T-helper 9 cell (primary cell): Measurements from ENCODE around the gene KLHDC3.
"Not testable (repeated sequence)": the region's sequence is repeated elsewhere in the genome, so short reads cannot be mapped to it uniquely, and the experiment has no call there.

ENCODE experiments used
- DNase-seq: peaks from one replicate; pipeline ENCODE4 v3.0.0-alpha.2; 2020

The KLHDC3 gene

GRCh38 chr6:43032326-43032725, 18.3 kb downstream of the KLHDC3 start:
- no peak for DNase-seq

GRCh38 chr6:43033496-43034189, 19.6 kb downstream of the KLHDC3 start:
- DNase-seq = no peak

- no peak for DNase-seq
Observed at GRCh38 chr6:43034190-43034525, 20.1 kb downstream of the KLHDC3 start.

GRCh38 chr6:43035495-43036194, 21.6 kb downstream of the KLHDC3 start:
- no peak for DNase-seq

GRCh38 chr6:43036712-43037111, 22.7 kb downstream of the KLHDC3 start:
- no peak for DNase-seq

- no peak for DNase-seq
Observed at GRCh38 chr6:43037197-43037596, 23.1 kb downstream of the KLHDC3 start.

GRCh38 chr6:43037706-43038105, 23.7 kb downstream of the KLHDC3 start:
- DNase-seq = no peak

GRCh38 chr6:43038727-43039126, 24.7 kb downstream of the KLHDC3 start:
- no peak for DNase-seq

GRCh38 chr6:43040542-43041257, 26.7 kb downstream of the KLHDC3 start:
- no peak for DNase-seq

GRCh38 chr6:43041475-43041874, 27.4 kb downstream of the KLHDC3 start:
- not testable (repeated sequence) for DNase-seq

GRCh38 chr6:43043310-43043709, 29.3 kb downstream of the KLHDC3 start:
- no peak for DNase-seq

- DNase-seq = no peak
Observed at GRCh38 chr6:43045371-43045930, 31.4 kb downstream of the KLHDC3 start.

GRCh38 chr6:43047998-43048397, 33.9 kb downstream of the KLHDC3 start:
- no peak for DNase-seq

- no peak for DNase-seq
Observed at GRCh38 chr6:43050981-43051380, 36.9 kb downstream of the KLHDC3 start.

GRCh38 chr6:43052225-43052841, 38.3 kb downstream of the KLHDC3 start:
- no peak for DNase-seq

GRCh38 chr6:43052842-43053544, 38.9 kb downstream of the KLHDC3 start:
- no peak for DNase-seq

- DNase-seq = peak; percentile 80
Observed at GRCh38 chr6:43053545-43054205, 39.6 kb downstream of the KLHDC3 start, which contains the start of gene CUL7. CUL7 (minus strand) TSS chr6:43053851; CDS start chr6:43052788, 1,063 bp downstream.

GRCh38 chr6:43054206-43054943, 40.3 kb downstream of the KLHDC3 start:
- no peak for DNase-seq

GRCh38 chr6:43055966-43056365, 41.9 kb downstream of the KLHDC3 start:
- DNase-seq = no peak

GRCh38 chr6:43058531-43058930, 44.5 kb downstream of the KLHDC3 start:
- no peak for DNase-seq
